ENCODE measurements around the gene CAVIN1.

CAVIN1 gene

DNA sequence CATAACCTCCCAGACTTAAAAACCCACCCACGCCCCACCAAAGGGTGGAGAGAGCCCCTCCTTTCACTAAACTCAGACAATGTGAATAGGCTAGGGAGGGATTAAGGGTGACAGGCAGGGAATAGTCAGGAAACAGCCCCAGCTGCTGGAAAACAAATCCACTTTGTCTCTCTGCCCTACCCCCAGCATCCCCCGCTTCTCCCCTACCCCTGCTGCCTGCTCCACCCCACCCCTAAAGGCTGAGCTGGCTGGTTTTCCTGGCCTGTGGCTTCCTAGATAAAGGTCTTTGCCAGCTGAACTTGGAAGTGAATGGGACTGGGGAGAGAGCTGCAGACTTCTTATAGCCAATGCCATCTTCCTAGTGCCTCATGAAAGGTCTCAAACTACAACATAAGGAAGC is 15.0 kb downstream of the CAVIN1 start:
- H3K4me3 ChIP-seq (ENCODE audit: low read length), result no peak overlapping the region
- no peaks in the 10 kb centered on the region for H3K4me1 ChIP-seq (ENCODE audit: low read length)
- H3K79me2 ChIP-seq (ENCODE audit: low read length), result no peaks in the 10 kb centered on the region
- no peak for DNase-seq
- H2AFZ ChIP-seq (ENCODE audit: low read length), result no peak overlapping the region
- no peak overlapping the region for H3K27ac ChIP-seq (ENCODE audit: low read length)
- no peaks in the 10 kb centered on the region for H4K20me1 ChIP-seq (ENCODE audit: insufficient read depth, low read length)
- no peaks in the 10 kb centered on the region for H3K9me2 ChIP-seq (replicated peaks; ENCODE audit: insufficient read depth, low read length)
- H3K4me2 ChIP-seq (ENCODE audit: low read depth, low read length), result no peak overlapping the region
- TF ChIP-seq EZH2 (optimal IDR thresholded peaks at IDR 0.05; ENCODE audit: low read depth, low read length), result no peak
- TF ChIP-seq, protein P1, sequence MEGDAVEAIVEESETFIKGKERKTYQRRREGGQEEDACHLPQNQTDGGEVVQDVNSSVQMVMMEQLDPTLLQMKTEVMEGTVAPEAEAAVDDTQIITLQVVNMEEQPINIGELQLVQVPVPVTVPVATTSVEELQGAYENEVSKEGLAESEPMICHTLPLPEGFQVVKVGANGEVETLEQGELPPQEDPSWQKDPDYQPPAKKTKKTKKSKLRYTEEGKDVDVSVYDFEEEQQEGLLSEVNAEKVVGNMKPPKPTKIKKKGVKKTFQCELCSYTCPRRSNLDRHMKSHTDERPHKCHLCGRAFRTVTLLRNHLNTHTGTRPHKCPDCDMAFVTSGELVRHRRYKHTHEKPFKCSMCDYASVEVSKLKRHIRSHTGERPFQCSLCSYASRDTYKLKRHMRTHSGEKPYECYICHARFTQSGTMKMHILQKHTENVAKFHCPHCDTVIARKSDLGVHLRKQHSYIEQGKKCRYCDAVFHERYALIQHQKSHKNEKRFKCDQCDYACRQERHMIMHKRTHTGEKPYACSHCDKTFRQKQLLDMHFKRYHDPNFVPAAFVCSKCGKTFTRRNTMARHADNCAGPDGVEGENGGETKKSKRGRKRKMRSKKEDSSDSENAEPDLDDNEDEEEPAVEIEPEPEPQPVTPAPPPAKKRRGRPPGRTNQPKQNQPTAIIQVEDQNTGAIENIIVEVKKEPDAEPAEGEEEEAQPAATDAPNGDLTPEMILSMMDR (IDR thresholded peaks at IDR 0.05; ENCODE audit: low read length), result no peak
- TF ChIP-seq EZH2phosphoT487 (IDR thresholded peaks at IDR 0.05; ENCODE audit: low read length), result no peak
- no peaks in the 10 kb centered on the region for H3F3A ChIP-seq (ENCODE audit: insufficient read depth, low read length)
- H3K27me3 ChIP-seq (replicated peaks; ENCODE audit: insufficient read depth, low read length), result no peaks in the 10 kb centered on the region; the same call in 1 of the 2 replicates
- H3K9me3 ChIP-seq (replicated peaks; ENCODE audit: insufficient read depth, low read length), result no peaks in the 10 kb centered on the region
- H3K36me3 ChIP-seq (replicated peaks; ENCODE audit: insufficient read depth, low read length), result no peaks in the 10 kb centered on the region
- no peak overlapping the region for H3K9ac ChIP-seq (ENCODE audit: low read length)

DNA sequence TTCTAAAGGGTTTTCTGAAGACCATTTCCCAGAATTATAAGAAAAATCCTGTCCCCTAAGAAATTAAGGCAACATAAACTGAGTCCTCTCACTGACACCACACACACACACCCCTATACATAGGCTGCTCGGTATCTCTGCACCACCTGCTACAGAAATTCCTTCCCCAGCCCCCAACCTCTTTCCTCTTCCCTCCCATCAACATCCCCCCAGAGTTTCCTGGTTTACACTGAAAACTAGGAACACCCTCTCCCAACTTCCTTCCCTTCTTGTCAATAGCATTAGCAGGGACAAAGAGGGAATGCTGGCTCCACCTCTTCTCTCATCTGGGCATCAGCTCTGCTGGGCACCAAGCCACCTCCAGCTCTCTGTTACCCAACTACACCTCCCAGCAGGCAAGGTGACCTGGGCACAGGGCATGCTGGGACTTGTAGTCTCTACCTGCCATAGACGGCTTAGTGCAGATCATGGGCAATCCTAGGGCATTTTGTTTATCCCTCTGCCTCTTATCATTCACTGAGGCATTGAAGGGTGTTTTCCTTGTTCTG is 15.7 kb downstream of the CAVIN1 start:
- no peaks in the 10 kb centered on the region for H3K36me3 ChIP-seq (replicated peaks; ENCODE audit: insufficient read depth, low read length)
- H3K4me3 ChIP-seq (ENCODE audit: low read length), result no peak overlapping the region
- no peaks in the 10 kb centered on the region for H4K20me1 ChIP-seq (ENCODE audit: insufficient read depth, low read length)
- no peaks in the 10 kb centered on the region for H3F3A ChIP-seq (ENCODE audit: insufficient read depth, low read length)
- H3K9ac ChIP-seq (ENCODE audit: low read length), result no peak overlapping the region
- H3K9me3 ChIP-seq (replicated peaks; ENCODE audit: insufficient read depth, low read length), result no peaks in the 10 kb centered on the region
- H3K4me1 ChIP-seq (ENCODE audit: low read length), result no peaks in the 10 kb centered on the region
- no peak for TF ChIP-seq EZH2 (optimal IDR thresholded peaks at IDR 0.05; ENCODE audit: low read depth, low read length)
- TF ChIP-seq EZH2phosphoT487 (IDR thresholded peaks at IDR 0.05; ENCODE audit: low read length), result no peak
- TF ChIP-seq, protein P1 (IDR thresholded peaks at IDR 0.05; ENCODE audit: low read length), result no peak
- H3K9me2 ChIP-seq (replicated peaks; ENCODE audit: insufficient read depth, low read length), result no peaks in the 10 kb centered on the region
- H2AFZ ChIP-seq (ENCODE audit: low read length), result peak overlapping the region; percentile 27; the same call in 1 of the 2 replicates
- no peak overlapping the region for H3K4me2 ChIP-seq (ENCODE audit: low read depth, low read length)
- H3K27me3 ChIP-seq (replicated peaks; ENCODE audit: insufficient read depth, low read length), result no peaks in the 10 kb centered on the region; the same call in 1 of the 2 replicates
- no peaks in the 10 kb centered on the region for H3K79me2 ChIP-seq (ENCODE audit: low read length)
- H3K27ac ChIP-seq (ENCODE audit: low read length), result no peak overlapping the region
- peak; percentile 61 for DNase-seq

DNA sequence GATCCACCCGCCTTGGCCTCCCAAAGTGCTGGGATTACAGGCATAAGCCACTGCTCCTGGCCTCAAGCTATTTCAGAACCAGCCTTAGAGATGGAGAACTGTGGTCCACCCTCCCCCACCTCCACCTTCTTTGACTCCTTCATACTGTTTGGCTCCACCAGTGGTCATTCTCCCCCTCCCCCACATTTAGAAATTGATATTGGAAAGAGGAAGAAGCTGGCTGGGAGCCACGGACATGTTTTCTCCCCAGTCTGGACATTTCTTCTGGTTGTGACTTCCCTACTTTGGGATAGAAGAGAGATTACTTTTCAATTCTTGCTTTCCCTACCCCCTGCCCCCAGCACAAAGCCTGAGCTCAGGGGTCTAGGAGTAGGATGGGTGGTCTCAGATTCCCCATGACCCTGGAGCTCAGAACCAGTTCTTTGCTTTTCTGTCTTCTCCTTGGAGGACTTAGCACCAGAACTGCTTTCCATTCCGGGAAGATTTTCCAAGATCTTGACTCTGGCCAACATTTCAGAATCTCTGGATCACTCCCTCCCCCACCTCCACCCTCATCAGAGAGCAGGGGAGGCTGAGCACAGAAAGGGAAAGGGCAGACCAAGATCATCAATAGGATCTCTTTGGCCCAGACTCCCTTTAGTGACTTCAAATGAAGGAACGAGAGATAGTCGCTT is 16.3 kb downstream of the CAVIN1 start:
- Histone ChIP-seq H3K27ac (ENCODE audit: low read length) (no peak overlapping the region), H3K27me3 (replicated peaks; ENCODE audit: insufficient read depth, low read length) (no peaks in the 10 kb centered on the region; the same call in 1 of the 2 replicates), H3K9me3 (replicated peaks; ENCODE audit: insufficient read depth, low read length) (no peaks in the 10 kb centered on the region), H3F3A (ENCODE audit: insufficient read depth, low read length) (no peaks in the 10 kb centered on the region), H3K4me1 (ENCODE audit: low read length) (no peaks in the 10 kb centered on the region), H3K4me3 (ENCODE audit: low read length) (no peak overlapping the region), H3K4me2 (ENCODE audit: low read depth, low read length) (no peak overlapping the region), H3K36me3 (replicated peaks; ENCODE audit: insufficient read depth, low read length) (no peaks in the 10 kb centered on the region), H2AFZ (ENCODE audit: low read length) (no peak overlapping the region), H3K9ac (ENCODE audit: low read length) (no peak overlapping the region), H3K79me2 (ENCODE audit: low read length) (no peaks in the 10 kb centered on the region), H3K9me2 (replicated peaks; ENCODE audit: insufficient read depth, low read length) (no peaks in the 10 kb centered on the region), H4K20me1 (ENCODE audit: insufficient read depth, low read length) (no peaks in the 10 kb centered on the region)
- no peak for DNase-seq
- no peak for TF ChIP-seq EZH2phosphoT487 (IDR thresholded peaks at IDR 0.05; ENCODE audit: low read length)
- TF ChIP-seq, protein P1 (IDR thresholded peaks at IDR 0.05; ENCODE audit: low read length), result no peak
- TF ChIP-seq EZH2 (optimal IDR thresholded peaks at IDR 0.05; ENCODE audit: low read depth, low read length), result no peak
